DND-41 (cell line): ENCODE data around the gene CARD14.

ENCODE experiments used
- CTCF ChIP-seq: IDR thresholded peaks from 2 replicates; pipeline ENCODE4 v1.5.1; 2012; ENCODE audit warnings: borderline replicate concordance, low read length, moderate library complexity, mild to moderate bottlenecking; ENCODE audit not compliant: poor library complexity, severe bottlenecking; ENCODE audit errors: extremely low read depth
- EZH2 ChIP-seq: IDR thresholded peaks from 3 replicates; pipeline ENCODE4 v1.6.1; 2012; ENCODE audit warnings: borderline replicate concordance, low read depth, mild to moderate bottlenecking, moderate library complexity, low read length, inconsistent platforms; ENCODE audit not compliant: severe bottlenecking

- no peak for TF ChIP-seq CTCF
- no peak for TF ChIP-seq EZH2
These were observed 54.1 kb downstream of the CARD14 start for GRCh38 chr17:80223838-80224497.
